Esophagus mucosa (tissue), 1 donor: ENCODE measurements around the gene CCDC77. TPM values are rescaled to one million over a fixed set of nuclear protein-coding genes. Genes with fewer than 3 reads are reported as not detected.

Source experiments
- ATAC-seq: fragments of 200-7000 bp; cut with Tn5 transposase; one replicate; pipeline ENCODE4 v1.9.1; 2020
- total RNA-seq: library from RNA; stranded (reverse); gene quantifications from one replicate; pipeline ENCODE4 v1.2.4, GENCODE V29; 2023
- donor health status: DM: yes; HTN: yes; CAD: no.

The CCDC77 gene
- total RNA-seq, 1 donor from 2014 or later = 5.9 TPM

DNA sequence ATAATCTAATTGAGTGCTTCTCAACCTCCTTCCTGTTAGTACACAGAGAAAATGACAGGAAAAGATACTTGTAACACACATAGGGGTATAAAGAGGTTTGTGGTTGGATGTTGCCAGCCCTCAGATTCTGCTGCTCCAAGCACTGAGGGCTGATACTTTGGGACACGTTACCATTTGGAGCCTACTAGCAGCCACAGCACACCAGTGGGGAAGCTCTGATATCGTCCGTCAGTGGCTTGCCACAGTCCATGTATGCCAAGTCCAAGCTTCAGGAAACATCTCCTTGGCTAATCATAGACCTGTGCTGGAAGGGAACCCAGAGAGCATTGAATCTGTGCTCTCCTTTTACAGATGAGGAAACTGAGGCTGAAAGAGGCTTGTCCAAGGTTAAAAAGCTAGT lies 80.6 kb downstream of the CCDC77 start:
- no peak for ATAC-seq

DNA sequence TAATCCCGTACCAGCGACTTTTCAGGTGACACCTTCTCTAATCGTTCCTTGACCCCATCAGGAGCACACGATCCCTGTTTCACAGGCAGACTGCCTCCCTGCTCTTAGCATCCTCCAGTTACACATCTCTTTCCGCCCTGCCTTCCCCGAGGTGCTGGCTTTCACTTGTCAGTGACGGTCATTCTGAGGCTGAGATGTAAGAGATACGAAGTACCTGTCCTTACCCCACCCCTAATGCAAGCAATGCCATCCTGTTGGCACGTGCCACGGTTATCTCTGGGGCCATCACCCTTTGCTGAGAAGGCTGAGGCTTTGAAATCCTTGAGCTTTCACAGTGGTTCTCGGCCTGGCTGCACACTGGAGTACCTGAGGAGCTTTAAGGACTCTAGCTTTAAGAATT lies 82.7 kb downstream of the CCDC77 start:
- ATAC-seq = no peak

DNA sequence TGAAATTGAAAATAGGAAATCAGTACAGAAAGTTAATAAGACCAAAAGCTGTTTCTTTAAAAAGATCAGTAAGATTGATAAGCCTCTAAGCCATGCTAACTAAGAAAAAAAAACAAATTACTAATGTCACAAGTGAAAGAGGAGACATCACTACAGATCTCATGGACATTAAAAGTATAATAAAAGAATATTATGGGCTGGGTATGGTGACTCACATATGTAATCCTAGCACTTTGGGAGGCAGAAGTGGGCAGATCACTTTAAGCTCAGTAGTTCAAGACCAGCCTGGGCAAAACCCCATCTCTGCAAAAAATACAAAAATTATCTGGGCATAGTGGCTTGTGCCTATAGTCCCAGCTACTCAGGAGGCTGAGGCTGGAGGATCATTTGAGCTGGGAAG lies 88.8 kb downstream of the CCDC77 start:
- no peak for ATAC-seq

Other genes starting within 250 kb of the CCDC77 start
- gene SLC6A12, start 187.5 kb upstream of the CCDC77 start, total RNA-seq = 0.12 TPM
- not detected for gene SLC6A13, start 138.8 kb upstream of the CCDC77 start, total RNA-seq
- 42.6 TPM for gene KDM5A, start 12.3 kb upstream of the CCDC77 start, total RNA-seq
- gene B4GALNT3, start 58.3 kb downstream of the CCDC77 start, total RNA-seq = 25.9 TPM